ENCODE measurements around the gene CREB1.

DNA sequence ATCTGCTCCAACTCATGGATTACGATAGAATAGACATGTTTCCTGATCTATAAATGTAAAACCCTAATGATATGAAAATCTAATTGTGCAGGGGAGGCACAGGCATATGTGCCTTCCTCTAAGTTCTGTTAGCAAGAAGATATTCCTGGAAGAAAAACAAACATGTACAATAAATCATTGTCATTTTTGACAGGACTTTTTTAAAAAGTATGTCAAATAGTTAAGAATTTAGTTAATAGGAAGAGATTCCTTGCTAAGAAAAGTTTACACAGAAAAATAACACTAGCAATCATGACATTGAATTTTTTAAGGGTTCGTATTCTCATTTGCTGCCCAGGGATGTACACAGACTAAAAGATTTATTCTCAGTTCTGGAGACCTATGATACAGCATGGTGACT is 15.3 kb upstream of the CREB1 start:
- TF ChIP-seq, protein P1, sequence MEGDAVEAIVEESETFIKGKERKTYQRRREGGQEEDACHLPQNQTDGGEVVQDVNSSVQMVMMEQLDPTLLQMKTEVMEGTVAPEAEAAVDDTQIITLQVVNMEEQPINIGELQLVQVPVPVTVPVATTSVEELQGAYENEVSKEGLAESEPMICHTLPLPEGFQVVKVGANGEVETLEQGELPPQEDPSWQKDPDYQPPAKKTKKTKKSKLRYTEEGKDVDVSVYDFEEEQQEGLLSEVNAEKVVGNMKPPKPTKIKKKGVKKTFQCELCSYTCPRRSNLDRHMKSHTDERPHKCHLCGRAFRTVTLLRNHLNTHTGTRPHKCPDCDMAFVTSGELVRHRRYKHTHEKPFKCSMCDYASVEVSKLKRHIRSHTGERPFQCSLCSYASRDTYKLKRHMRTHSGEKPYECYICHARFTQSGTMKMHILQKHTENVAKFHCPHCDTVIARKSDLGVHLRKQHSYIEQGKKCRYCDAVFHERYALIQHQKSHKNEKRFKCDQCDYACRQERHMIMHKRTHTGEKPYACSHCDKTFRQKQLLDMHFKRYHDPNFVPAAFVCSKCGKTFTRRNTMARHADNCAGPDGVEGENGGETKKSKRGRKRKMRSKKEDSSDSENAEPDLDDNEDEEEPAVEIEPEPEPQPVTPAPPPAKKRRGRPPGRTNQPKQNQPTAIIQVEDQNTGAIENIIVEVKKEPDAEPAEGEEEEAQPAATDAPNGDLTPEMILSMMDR (IDR thresholded peaks at IDR 0.05) = no peak
- no peak for TF ChIP-seq POLR2A (IDR thresholded peaks at IDR 0.05)
